Activated naive CD4-positive, alpha-beta T cell (primary cell): Measurements from ENCODE around the gene PIK3CD.
"Not testable (repeated sequence)": the region's sequence is repeated elsewhere in the genome, so short reads cannot be mapped to it uniquely, and the experiment has no call there.

Experiments
- DNase-seq, 4 experiments: peaks; one replicate each; lab custom pipeline; 2025; lab: John Stamatoyannopoulos, UW

Gene PIK3CD

DNA sequence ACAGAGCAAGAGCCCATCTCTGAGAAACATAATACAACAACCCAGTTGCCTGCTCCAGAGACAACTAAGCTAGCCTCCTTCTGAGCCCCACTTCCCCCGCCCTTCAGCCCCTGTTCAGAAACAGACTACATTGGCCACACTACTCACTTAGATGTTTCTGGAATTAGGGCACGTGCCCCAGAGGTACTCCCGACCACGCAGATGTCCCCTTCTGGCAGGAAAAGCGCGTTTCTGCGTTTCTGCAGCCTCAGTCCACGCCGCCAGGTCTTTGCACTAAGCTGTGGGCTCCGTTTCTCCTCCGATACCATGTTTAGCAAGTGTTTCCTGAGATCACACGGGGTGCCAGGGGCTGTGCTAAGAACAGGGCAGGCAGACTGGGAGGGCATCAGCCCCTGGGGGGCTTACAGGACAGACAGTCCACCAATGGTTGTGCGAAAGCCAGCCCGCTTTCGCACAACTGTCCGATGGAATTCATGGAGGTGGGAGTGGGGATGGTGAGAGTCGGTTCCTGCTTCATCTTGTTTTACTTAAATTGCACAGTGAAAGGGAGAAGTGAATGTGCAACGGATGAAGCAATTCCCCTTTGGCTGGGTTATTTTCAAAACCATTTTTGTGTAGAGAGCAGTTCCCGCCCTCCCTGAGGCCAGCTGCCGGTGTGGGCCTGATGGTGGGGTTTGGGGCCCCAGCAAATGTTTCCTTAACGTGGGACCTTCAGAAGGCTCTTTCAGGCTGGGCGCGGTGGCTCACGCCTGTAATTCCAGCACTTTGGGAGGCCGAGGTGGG is 2.7 kb downstream of the PIK3CD start:
- DNase-seq: peak in 1 of 4 experiments; percentile 20

GRCh38 chr1:9654834-9655723 is 3.5 kb downstream of the PIK3CD start:
- peak; percentile 5 to 39 (median 16) for DNase-seq

DNA sequence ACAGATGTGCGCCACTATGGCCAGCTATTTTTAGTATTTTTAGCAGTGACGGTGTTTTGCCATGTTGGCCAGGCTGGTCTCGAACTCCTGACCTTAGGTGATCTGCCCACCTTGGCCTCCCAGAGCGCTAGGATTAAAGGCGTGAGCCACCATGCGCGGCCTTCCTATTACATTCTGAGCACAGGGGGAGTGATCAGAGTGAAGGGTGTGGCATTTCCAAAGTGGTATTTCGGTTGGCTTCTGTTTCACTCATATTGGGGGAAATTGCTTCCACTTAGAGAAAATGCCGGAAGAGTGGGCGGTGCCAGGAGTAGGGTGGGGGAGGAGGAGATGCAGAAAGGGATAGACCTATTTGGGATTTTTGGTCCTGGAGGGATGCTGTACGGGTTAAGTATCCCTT is 4.3 kb downstream of the PIK3CD start:
- no peak for DNase-seq

DNA sequence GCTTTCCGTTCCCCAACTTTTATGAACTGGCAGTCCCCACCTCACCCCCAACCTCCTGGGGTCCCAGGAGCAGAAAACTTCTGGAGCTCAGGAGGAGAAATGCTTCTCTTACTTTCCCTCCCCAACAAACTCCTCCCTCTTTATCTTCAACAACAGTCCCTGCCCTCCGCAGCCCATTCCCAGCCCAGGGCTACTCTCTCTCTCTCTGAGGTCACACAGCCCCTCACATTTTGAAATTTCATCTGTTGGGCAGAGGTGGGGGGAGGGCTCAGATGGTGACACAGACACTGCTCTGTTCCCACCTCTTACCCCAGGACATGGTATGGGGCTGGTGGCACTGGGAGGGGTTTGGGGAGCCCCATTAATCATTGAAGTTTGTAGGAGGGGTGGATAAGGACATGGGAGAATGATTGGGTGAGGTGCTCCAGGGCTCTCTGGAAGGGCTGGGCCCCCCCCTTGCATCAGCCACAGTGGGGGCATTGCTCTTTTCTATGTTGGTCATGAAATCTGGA is 6.0 kb downstream of the PIK3CD start:
- DNase-seq: no peak

DNA sequence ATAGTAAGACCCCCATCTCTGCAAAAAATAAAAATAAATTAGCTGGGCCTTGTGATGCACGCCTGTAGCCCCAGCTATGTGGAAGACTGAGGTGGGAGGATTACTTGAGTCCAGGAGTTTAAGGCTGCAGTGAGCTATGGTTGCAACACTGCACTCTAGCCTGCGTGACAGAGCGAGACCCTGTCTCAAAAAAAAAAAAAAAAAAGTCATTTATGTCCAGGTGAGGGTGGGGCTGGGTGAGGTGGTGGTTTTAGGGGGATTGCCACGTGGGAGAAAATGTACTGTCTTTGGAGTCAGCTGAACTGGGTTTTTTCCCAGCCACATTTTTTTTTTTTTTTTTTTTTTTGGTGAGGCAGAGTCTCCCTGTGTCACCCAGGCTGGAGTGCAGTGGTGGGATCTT is 6.7 kb downstream of the PIK3CD start:
- no peak for DNase-seq

DNA sequence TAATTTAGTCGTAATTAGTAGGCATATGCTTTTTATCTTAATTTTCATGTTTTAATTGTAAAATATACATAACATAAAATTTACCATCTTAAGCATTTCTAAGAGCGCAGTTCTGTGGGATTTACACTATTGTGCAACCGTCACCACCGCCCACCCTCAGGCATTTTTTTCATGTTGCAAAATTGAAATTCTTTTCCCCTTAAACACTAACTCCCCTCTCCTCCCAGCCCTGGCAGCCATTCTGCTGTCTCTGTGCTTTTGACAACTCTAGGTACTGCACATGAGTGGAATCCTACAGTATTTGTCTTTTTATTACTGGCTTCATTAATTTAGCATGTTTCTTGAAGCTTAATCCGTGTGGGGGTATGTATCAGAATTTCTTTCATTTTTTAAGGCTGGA is 7.8 kb downstream of the PIK3CD start:
- no peak for DNase-seq

DNA sequence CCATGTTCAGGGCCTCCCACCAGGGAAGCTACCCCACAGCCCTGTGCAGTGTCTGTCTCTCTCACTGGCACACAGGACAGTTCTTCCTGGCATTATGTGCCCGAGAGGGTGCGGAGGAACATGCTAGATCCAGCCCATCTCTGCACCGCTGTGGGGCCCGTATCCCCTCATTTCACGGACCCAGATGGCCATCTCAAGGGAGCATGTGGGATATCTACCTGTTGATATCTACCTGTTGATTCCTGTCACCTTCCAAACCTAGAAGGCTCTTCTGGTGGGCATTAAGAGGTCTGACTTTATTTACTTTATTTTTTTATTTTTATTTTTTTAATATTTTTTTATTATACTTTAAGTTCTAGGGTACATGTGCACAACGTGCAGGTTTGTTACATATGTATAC is 11.7 kb downstream of the PIK3CD start:
- no peak for DNase-seq

GRCh38 chr1:9665193-9665592 is 13.7 kb downstream of the PIK3CD start:
- no peak for DNase-seq

- no peak for DNase-seq
Measured at GRCh38 chr1:9668080-9668479, 16.5 kb downstream of the PIK3CD start.

DNA sequence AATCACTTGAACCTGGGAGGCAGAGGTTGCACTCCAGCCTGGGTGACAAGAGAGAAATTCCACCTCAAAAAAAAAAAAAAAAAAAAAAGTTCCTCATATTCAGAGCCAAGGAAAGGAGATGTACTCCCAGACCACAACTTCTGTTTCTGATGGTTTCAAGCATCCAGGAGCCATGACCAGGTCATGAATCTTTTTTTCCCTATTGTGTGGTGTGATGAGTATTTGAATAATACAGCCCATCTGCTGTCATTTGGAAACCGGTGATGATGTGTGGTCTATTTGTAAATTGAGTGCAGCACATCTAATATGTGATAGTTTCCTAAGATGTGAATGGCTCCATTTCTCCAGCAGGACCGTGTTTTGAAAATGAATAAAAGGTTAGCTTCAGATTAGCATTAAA is 18.6 kb downstream of the PIK3CD start:
- no peak for DNase-seq

DNA sequence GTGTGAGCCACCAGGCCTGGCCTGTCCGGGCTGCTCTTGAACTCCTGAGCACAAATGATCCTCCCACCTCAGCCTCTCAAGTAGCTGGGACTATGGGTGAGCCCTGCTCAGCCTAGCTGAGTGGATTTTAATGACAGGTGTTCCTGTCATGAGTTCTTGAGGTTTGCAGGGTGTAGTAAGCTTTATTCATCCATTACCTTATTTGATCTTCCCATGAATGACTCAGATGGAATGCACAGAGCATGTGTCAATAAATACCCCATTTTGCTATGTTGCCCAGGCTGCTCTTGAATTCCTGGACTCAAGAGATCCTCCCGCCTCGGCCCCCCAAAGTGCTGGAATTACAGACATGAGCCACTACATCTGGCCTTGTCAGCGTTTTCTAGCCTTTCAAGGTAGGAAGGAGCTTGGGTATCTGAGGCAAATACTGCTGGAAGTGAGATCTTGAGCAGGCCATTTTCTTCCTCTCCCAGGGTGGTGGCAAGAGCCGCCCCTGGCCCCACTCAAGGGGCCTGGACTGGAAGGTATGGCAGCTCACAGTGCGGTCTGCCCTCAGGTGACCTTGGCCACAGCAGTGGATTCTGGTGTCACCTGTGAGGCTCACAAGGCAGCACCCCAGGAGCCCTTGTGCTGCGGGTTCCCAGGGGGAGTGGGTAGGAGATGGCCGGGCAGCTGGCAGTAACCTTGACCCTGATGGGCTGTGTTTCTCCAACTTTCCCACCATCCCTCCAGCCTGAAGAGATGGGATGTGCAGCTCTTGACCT is 20.0 kb downstream of the PIK3CD start:
- no peak for DNase-seq

DNA sequence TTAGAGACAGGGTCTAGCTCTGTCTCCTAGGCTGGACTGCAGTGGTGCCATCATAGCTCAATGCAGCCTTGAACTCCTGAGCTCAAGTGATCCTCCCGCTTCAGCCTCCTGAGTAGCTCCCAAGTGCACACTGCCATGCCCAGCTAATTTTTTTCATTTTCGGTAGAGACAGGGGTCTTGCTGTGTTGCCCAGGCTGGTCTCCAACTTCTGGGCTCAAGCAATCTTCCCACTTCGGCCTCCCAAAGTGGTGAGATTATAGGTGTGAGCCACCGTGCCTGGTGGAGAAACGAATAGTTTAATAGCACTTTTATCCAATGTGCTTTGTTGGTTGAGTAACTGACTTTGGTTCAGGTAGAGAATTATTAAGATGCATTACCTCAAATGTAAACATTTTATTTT is 20.9 kb downstream of the PIK3CD start:
- no peak for DNase-seq

DNA sequence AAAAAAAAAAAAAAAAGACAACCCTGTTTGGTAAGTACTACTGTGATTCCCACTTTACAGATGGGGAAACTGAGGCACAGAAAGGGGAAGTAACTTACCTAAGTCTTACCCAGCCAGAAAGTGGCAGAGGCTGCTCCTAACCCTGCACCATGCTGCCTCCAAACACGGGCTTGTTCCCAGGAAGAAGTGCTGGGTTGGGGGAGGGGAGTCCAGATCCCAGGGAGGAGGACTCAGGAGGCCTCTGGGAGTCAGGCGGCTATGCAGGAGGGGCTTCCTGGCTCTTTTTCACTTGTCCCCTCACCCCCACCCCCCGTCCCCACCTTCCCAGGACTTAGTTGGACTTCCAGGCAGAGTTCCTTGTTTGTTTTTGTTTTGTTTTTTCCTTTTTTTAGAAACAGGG is 23.9 kb downstream of the PIK3CD start:
- no peak for DNase-seq

DNA sequence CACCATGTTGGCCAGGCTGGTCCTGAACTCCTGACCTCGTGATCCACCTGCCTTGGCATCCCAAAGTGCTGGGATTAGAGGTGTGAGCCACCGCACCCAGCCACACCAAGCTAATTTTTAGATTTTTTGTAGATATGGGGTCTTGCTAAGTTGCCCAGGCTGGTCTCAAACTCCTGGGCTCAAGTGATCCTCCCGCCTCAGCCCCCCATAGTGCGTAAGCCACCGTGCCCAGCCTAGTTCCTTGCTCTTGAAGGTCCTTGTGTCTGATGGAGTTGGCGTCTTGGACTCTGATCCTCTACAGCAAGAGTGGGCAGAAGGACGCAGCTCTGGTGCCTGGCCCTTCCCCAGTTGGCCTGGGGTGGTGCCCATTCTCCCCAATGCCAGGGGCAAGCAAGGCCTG is 24.6 kb downstream of the PIK3CD start:
- DNase-seq: not testable (repeated sequence)

- DNase-seq: no peak
Measured at GRCh38 chr1:9676815-9677393, 25.4 kb downstream of the PIK3CD start.

DNA sequence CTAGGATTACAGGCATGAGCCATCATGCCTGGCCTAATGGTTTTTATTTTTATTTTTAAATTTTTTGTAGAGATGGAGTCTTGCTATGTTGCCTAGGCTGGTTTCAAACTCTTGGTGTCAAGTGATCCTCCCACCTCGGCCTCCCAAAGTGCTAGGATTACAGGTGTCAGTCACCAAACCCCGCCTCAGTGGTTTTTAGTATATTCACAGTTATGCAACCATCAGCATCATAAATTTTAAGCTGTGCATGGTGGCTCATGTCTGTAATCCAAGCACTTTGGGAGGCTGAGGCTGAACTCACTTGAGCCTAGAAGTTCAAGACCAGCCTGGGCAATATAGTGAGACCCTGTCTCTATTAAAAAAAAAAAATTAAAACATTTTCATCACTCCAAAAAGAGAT is 28.6 kb downstream of the PIK3CD start:
- DNase-seq: no peak

- DNase-seq: no peak
Measured at GRCh38 chr1:9680828-9681227, 29.3 kb downstream of the PIK3CD start.

DNA sequence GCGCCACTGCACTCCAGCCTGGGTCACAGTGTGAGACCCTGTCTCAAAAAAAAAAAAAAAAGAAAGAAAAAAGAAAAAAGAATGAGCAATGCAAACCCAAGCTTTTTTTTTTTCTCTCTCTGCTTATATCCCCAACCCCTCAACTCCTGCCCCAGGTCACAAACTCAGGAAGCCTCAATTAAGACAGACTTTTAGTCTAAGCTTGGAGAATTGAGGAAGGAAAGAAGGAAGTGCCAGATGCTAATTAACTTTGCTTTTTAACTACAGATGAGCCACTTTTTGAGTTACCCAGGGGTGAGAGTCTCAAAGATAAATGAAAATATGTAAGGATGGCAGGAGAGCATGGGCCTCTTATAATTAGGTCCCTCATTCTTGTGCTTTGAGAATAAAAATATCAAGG is 33.3 kb downstream of the PIK3CD start:
- DNase-seq: no peak

DNA sequence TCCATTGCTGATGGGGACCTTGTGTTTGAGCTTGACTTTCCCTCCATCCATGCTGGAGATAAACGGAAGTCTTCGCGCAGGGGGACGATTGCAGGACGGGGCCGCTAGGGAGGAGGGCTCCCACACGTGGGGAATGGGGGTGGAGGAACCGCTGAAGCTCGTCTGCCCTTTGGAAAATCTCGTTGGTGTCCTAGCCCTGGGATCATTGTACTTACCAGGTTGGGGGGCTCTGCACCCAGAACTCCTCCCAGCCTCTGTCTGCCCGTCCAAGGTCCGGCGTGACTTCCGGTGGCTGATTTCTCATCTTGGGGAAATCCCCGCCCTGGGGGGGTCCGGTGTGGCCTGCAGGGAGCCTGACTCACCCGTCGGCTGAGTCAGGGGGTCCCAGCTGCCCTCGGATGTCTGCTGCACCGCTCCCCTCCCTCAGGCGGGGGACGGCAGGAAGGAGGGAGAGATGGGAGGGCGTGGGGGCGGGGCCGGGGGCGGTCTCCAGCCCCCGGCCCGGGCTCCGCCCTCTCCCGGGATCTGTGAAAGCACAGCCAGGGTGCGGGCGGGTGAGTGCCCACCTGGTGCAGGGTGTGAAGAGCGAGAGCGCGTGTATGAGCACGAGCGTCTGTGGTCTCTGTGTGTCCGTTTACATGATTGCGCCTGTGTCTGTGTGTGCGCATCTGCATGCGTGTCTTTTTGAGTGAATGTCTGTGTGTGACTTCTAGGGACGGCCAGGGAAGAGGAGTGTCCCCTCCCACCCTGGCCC is 35.8 kb downstream of the PIK3CD start:
- DNase-seq: peak; percentile 17 to 56 (median 21)

- DNase-seq: no peak
Measured at GRCh38 chr1:9687874-9688582, 36.5 kb downstream of the PIK3CD start.

GRCh38 chr1:9688599-9688998 is 37.1 kb downstream of the PIK3CD start:
- no peak for DNase-seq
